GM21381 (cell line): ENCODE data around the gene PLD1.

Source experiments
- ATAC-seq: cut with Tn5 transposase; IDR thresholded peaks from one replicate; pipeline ENCODE4 v1.9.1; 2021; ENCODE audit warnings: mild to moderate bottlenecking, moderate library complexity; ENCODE audit not compliant: unreplicated experiment

Gene PLD1

DNA sequence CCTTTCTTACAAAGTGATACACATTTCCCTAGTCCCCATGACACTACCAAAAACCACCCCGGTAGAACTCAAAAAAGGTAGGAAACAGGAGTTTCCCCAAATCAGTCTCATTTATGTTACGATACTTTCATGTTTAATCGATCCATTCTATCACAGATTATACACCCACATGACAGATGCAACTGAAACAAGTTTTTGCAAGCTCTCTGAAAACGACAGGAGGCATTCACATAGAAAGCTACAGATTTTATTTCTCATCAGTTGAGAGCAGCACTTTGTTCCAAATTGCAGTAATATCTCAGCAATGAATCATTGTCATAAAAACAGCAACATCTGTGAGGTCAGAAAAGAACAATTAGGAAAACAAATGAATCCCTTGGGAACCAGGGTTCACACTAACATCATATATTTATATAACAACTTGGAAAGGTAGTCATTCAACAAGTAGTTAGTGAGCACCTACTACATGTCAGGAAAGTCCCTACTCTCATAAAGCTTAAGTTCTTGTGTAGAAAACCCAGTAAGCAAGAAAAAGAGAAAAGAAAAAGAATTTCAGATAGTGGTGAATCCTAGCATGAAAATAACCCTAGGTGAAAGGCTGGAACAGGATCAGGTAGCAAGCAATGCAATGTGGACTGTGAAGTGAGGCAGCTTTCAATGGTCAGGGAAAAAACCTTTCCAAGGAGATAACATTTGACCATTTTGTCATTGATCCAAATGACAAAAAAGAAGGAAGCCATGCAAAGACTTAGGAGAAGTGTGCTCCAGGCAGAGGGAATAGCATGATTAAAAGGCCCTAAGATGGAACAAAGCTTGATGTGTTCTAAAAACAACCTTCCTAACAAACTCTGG is 8.3 kb downstream of the PLD1 start:
- no peak for ATAC-seq

DNA sequence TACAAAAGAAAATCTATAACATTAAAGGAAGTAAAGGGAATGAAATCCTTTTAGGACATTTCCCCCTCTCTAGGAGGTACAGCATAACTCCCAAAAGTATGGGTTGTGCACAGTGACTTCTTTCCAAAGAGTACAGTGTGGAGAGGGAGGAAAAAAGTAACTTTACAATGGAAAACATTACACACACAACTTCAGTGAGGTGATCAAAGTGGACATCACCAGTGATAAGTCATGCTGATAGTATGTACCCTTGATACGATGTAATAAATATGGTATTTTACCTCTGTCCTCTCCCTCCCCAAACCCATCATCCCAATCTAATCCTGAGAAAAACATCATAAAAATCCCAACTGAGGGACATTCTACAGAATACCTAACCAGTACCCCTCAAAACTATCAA is 10.8 kb downstream of the PLD1 start:
- no peak for ATAC-seq

DNA sequence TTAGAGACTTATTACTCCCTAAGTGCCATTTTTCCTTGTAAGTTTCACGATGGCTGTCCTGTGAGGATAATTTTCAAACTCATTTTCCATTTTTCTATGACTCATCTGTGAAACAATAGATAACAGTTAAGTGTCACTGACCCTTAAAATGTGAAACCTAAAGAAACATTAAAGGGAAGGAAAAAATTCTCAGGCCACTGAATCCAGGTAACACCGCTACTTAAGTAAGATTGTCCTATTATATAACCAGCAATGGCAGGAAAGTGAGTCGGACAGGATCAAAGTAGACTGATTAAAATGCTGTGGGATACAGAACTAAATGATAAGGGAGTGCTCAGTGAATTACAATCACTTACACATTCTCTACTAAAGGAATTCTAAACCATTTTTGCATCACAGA is 12.4 kb downstream of the PLD1 start:
- no peak for ATAC-seq

DNA sequence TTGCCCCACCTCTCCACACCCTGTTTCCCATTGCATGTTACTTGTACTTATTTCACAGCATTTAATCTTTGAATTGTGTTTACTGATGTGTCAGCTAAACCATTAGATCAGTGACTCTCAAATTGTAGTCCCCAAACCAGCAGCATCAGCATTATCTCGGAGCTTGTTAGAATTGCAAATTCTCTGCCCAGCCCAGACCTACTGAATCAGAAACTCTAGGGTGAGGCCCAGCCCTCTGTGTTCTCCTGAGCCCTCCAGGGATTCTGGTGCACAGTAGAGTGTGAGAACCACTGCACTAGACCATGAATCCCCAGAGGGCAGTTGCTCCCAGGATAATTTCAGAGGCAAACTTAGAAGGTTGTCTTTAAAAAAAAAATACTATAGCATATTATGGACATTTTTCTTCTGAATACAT is 13.0 kb downstream of the PLD1 start:
- ATAC-seq, result no peak

DNA sequence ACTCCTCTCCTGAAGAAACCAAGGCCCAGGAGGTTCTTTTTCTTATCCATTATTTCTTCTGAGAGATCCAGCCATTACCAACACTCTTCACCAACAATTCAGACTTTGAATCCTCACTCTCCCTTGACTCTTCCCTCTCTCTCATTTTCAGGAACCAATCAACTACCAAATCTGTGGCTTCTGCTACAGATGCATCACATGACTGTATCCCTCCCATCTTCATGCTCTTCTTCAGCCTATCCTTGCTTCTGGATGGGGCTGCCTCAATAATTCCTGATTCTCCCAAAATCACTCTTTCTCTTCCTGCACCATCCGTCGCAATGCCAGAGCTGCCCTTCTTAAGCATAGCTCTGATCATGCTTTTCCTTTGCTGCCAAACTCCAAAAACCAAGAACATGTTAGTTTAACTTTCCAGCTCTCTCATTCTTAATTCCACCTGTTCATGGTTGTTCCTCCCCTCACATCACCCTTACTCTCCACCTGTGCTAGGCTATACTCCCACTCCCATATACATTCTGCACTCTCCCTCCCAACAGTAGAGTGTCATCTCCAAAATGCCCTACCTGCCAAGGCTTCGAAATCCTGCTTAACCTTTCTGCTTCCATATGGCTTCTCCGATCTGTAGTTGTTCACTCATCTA is 13.5 kb downstream of the PLD1 start:
- no peak for ATAC-seq

DNA sequence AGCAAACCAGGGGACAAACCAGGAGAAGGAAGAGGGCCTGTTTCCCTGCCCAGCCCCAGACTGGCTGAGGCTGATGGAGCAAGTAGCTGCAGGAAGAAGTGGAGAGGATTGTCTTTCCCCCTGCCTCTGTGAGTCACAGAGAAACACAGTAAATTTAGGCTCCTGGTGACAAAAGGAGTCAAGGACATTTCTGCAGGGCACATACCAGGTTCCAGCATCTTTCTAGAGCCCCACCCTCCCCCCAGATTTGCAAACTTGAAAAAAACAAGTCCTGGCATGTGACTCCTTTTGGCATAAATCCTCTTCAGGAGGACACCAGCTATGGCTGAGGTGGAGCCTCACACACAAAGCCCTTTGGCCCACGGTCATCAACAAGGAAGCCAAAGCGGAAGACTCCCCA is 17.8 kb downstream of the PLD1 start:
- no peak for ATAC-seq

DNA sequence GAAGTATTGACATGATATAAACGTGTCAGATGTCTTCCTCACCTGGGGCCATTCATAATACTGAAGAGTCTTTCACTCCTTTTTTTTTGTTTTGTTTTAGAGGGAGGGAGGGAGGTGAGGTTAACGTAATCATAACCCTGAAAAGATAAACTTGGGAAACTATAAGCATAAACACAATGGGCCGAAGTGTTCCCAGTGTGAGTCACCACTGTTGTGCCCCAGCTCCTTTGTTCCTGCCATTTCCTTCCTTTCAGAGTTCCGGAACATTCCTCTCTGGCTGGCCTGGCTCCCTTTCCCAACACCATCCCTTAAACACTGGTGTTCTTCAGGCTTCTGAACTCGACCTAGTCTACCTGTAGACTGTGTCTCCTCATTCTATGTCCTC is 18.6 kb downstream of the PLD1 start:
- ATAC-seq, result no peak

DNA sequence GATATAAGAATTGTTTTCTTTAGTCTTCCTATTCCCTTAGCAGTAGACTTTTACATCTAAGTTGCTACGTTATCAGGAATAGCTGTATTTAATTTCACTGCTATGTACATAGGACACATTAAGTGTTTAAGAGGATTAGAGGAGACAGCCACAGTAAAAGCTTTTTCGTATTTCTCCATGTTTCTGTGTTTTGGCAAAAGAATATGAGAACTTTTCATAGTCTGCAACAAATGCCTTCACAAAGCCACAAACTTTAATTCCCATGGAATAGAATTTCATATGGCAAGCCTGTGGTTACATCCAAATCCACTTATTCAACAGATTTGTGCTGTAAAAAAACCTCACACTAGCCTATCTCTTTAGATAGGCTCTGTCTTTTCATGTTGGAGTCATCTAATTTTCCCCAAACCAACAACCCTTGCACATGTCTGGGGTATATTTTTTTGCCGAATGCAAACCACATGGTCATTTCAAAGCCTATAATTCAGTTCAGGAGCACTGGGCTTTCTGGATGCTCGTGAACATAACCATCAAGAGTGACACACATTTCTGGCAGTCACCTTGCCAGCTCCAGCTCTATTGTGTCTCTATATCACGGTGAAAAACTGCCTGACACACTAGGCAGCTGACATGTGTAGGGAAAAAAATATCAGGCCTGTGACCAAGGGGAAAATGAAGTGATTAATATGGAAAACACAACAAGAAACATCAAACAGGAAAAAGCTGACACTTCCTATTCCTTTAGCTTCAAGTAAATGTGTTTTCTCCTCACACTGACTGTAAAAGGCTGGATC is 19.2 kb downstream of the PLD1 start:
- ATAC-seq, result no peak

DNA sequence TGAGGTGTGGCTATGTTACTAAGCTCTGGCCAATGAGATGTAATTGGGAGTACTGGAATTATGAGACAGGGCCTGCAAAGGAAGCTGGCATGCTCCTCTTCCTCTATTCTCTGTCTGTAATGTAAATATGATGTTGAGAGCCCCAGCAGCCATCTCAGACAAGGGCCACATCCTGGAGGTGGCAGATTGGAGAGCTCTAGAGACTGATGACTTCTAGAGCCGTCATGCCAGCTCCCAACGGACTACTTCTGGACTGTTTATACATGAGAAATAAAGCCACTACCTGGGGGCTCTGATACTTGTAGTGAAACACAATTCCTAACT is 19.7 kb downstream of the PLD1 start:
- ATAC-seq, result no peak

DNA sequence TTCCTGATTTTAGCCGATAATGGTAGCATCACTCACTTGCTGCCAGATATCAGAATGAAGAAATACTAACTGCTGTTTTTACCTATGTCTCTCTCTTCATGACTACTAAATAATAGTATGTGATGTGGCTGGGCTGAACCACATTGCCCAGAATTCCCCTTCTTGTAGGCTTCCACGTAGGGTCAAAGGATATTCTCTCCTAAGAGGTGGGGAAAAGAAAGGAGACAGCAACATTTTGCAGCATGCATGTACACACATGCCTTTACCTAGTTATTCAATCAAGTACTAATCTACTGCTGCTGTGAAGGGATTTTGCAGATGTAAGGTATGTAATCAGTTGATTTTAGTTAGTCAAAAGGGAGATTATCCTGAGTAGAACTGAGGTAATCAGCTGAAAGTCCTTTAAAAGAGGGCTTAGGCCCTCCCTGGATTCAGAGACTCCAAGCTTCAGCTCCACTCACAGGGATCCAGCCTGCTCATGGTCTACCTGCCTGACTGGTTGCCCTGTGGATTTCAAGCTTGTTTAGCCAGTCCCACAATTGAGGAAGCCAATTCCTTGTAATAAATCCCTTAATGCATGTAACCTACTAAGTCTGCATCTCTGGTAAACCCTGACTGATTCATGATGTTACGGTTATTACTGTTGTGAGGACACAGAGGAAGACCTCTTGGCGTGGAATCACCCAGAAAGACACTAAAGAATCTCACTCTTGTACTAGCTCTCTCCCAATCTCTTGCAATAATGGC is 20.4 kb downstream of the PLD1 start:
- no peak for ATAC-seq

DNA sequence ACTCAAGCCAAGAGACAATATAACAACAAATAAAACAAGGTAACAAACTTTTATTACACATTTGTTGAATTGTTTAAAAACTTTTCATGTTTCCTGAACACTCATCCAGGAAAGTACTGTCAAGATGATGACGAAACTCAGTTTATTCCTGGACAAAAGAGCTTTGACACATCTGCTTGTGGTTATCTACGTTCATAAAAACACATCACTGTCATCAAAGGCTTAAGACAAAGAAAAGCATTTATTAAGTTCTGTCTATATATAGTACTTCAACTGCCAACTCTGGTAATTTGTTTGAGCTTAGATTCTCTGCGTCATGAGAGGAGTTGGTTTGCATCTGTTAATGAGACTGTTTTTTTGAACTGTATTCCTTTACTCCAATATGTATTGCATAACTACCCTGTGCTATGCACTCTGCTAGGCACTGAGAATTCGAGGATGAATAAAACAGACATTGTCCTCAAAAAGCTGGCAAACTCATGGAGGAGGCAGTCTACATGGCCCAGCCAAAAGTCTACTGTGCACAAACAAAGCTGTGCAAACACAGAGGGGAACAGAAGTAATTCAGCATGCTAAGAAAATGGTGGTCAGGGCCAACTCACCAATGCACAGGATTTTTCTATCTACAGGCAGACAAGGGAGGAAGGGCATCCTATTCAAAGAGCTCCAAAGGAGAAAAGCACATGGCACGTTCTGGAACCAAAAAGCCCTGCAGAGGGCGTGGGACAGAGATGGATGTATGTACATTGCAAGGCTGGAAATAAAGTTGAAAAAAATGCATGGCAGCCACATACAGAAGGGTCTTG is 21.5 kb downstream of the PLD1 start:
- no peak for ATAC-seq

DNA sequence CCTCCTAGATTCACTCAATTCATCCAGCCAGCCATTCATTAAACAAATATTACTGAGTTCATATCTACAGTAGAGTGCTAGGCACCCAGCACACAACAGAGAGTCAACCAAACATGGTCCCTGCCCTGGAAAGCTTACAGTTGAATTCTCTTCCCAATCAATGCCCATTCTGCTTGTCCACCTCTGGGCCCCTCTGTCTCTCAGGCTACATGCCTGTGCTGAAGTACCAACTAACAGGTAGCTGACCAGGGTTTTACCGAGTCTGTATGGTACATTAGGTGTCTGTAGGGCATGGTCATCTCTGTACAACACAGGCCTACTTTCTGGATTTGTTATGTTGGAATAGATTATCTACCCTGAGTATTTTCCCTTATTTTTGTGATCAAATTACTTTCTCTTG is 23.3 kb downstream of the PLD1 start:
- no peak for ATAC-seq

DNA sequence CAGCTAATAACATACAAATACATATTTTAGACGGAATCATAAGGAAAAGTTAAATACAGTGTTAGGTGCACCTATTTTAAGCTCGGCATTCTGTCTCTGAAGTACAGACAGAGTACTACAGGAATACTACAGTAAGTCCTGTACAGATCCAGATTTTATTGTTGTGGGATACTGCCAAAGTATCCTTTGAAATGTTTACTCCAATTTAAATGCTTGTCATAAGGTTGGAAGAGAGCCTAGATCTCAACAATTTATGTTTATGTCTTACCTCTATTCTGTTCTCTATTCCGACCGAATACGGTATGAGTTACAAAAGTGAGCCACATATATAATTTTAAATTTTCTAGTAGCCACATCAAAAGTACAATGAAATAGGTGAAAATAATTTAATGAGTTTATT is 25.3 kb downstream of the PLD1 start:
- no peak for ATAC-seq

DNA sequence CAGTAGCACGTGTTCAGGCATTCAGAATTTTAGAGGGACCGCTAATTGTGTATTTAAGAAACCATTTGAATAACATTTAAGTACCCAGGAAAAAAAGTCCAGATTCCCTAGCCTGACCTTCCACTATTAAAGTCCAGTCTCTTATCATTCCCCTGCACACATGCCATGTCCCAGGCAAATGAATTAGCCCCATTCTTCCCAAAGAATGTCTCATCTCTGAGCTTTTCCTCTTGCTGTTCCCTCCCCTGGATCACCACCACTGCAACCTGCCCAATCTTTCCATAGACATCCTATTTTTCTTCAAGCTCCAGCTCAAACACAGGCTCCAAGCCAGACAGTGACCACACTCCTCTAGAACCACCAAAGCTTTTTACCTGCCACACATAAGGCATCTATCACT is 25.9 kb downstream of the PLD1 start:
- ATAC-seq, result no peak

DNA sequence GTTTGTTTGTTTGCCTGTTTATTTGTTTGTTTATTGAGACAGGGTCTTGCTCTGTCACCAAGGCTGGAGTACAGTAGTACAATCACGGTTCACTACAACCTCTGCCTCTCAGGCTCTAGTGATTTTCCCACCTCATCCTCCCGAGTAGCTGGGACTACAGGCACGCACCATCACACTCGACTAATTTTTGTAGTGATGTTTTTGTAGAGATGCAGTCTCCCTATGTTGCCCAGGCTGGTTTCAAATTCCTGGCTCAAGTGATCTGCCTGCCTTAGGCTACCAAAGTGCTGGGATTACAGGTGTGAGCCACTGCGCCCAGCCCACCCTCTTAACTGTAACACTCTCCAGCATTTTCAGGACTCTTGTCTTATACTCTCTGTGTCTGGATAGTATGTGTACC is 26.7 kb downstream of the PLD1 start:
- no peak for ATAC-seq

DNA sequence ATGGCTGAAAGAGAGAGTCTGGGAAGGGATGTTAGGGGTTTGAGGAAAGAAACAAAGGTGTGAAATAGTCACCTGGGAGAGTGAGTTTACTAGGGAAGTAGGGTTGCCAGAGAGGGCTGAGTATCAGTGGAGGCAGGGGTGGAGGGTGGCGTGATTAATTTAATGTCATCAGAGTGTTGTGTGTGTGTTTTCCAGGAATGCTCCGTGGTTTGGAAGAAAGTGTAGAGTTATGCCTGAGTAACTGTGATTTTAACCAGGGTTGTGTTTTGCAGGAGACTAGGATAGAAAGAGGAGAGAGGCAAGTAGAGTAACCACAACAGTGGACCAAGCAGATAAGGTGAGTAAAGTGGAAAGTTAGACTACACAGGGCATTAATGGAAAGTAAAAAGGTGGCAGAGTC is 27.2 kb downstream of the PLD1 start:
- ATAC-seq, result no peak

DNA sequence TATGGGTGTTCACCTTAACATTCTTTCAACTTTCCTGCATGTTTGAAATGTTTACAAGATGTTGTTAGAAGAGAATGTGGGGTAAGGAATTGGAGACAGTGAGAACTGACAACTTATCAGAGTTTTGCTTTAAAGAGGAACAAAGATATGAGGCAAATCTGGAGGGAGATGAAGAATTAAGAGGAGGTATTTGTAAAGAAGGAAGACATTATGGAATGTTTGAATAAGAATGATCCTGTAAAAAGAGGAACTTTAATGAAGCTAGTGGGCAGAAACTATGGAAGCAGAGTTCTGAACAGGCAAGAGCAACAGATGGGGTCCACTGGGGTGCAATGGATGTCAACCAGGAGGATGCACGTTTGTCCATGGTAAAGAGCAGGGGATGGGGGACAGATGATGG is 27.7 kb downstream of the PLD1 start:
- no peak for ATAC-seq

DNA sequence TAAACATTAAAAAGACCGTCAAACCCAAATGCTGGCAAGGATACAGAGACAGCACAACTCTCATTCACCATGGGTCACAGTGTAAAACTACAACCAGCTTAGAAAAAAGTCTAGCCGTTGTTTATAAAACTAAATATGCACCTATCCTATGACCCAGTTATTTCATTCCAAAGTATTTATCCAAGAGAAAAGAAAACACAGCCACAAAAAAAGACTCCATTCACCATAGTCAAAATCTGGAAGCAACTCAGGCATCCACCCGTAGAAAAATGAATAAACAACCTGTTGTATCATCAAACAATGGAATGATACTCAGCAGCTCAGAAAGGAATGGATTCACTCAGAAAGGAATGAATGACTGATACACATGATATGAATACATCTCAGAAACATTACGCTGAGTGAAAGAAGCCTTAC is 28.6 kb downstream of the PLD1 start:
- ATAC-seq, result no peak

DNA sequence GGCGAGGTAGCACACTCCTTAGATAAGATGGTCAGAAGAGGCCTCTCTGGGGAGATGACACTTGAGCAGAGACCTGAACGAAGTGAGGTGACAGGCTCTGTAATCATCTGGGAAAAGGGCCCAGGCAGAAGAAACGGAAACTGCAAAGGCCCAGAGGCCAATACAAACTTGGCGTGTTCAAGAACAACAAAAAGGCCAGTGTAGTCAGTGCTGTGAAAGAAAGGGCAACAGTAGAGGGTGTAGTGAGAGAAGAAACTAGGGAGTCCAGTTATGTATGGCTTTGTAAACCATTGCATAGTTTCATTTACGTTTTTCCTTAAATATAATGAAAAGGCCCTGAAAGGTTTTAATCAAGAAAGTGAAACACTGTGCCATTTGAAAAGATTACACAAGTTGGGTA is 31.8 kb downstream of the PLD1 start:
- no peak for ATAC-seq

DNA sequence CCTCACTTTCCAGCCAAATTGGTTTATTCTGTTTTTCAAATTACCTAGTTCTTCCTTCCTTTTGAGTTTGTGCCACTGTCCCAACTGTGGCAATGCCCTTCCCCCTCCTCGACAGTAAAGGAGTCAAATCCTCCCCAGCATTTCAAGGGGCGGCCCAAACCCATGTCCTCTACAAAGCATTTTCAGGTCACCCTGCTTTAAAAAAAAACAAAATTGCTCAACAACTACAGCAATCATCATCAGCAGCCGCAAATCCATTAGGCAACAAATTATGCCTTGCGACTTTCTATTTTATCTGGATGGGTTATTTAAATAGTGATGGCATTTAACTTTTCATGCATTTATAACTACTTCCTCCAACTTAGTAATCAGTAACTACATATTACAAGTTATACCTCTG is 32.7 kb downstream of the PLD1 start:
- ATAC-seq, result no peak
